Spleen (tissue), 7 donors: ENCODE data around the gene BLM.

Experiments
- POLR2A ChIP-seq, 3 donors: fragments of 450-650 bp; IDR thresholded peaks; one replicate each; pipeline ENCODE4 v1.5.1; 2017; ENCODE audit warnings: antibody characterized with exemption in 3 of 3, mild to moderate bottlenecking in 1 of 3
- POLR2AphosphoS5 ChIP-seq, 3 donors: sonication (generic); formaldehyde crosslinking; IDR thresholded peaks; one replicate each; pipeline ENCODE4 v1.5.1; 2017; ENCODE audit warnings: antibody characterized with exemption in 3 of 3
- TF ChIP-seq, protein P1 (sequence below), 11 experiments: fragments of 200-600 bp in 7 of 11; fragments of 450-650 bp in 4 of 11; sonication (generic) in 4 of 11; IDR thresholded peaks in 8 of 11; conservative IDR thresholded peaks in 3 of 11; 1 replicate in 7 of 11; 2 replicates in 4 of 11; pipeline versions ENCODE4 v1.4.0 to v1.8.0; 2016 to 2021; ENCODE audit warnings: antibody characterized with exemption in 11 of 11, inconsistent platforms in 4 of 11, mild to moderate bottlenecking in 1 of 11
- donor health status: DM: no; HTN: no; CAD: no; lungs with moderate emphysema.
- donor health status: DM: no; HTN: no; CAD: no.
- donor health status: DM: no; HTN: no; CAD: no.

DNA sequence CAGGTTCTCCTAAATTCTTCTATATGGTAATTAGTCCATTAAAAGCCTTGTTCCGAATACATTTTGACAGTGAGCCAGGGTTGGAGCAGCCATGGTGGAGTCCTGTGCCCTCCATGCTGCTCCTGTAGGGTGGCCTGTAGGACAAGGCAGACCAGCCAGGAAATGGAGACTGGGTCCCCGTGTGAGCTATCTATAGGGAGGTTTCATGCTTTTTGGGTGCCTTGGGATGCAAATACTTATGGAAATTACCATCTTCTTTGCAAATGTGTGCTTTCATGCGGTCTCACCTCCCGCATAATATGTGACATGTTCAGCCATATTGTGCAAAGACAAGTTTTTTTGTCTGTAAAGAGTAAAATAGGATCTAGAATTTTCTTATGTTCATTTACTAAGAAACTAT is 93.2 kb downstream of the BLM start:
- TF ChIP-seq, protein P1, sequence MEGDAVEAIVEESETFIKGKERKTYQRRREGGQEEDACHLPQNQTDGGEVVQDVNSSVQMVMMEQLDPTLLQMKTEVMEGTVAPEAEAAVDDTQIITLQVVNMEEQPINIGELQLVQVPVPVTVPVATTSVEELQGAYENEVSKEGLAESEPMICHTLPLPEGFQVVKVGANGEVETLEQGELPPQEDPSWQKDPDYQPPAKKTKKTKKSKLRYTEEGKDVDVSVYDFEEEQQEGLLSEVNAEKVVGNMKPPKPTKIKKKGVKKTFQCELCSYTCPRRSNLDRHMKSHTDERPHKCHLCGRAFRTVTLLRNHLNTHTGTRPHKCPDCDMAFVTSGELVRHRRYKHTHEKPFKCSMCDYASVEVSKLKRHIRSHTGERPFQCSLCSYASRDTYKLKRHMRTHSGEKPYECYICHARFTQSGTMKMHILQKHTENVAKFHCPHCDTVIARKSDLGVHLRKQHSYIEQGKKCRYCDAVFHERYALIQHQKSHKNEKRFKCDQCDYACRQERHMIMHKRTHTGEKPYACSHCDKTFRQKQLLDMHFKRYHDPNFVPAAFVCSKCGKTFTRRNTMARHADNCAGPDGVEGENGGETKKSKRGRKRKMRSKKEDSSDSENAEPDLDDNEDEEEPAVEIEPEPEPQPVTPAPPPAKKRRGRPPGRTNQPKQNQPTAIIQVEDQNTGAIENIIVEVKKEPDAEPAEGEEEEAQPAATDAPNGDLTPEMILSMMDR (IDR thresholded peaks at IDR 0.05 in 8 of 11, conservative IDR thresholded peaks at IDR 0.05 in 3 of 11) = no peak
- no peak for TF ChIP-seq POLR2A (IDR thresholded peaks at IDR 0.05)
- TF ChIP-seq POLR2AphosphoS5 (IDR thresholded peaks at IDR 0.05) = no peak
